ENCODE measurements around the gene TBC1D1.

Gene TBC1D1

GRCh38 chr4:38094419-38094818, 203.5 kb downstream of the TBC1D1 start:
- no peak overlapping the region for H3K4me3 ChIP-seq (ENCODE audit: low read depth, low read length)
- no peak for TF ChIP-seq CTCF (IDR thresholded peaks at IDR 0.05; ENCODE audit: borderline replicate concordance, insufficient read depth, low read depth, low read length)

GRCh38 chr4:38095691-38096090, 204.8 kb downstream of the TBC1D1 start:
- no peak for TF ChIP-seq CTCF (IDR thresholded peaks at IDR 0.05; ENCODE audit: borderline replicate concordance, insufficient read depth, low read depth, low read length)
- H3K4me3 ChIP-seq (ENCODE audit: low read depth, low read length), result no peak overlapping the region

- no peak for TF ChIP-seq CTCF (IDR thresholded peaks at IDR 0.05; ENCODE audit: borderline replicate concordance, insufficient read depth, low read depth, low read length)
- H3K4me3 ChIP-seq (ENCODE audit: low read depth, low read length), result no peak overlapping the region
Observed at GRCh38 chr4:38097818-38098217, 206.9 kb downstream of the TBC1D1 start.

GRCh38 chr4:38099020-38099600, 208.2 kb downstream of the TBC1D1 start:
- TF ChIP-seq CTCF (IDR thresholded peaks at IDR 0.05; ENCODE audit: borderline replicate concordance, insufficient read depth, low read depth, low read length), result no peak

GRCh38 chr4:38099908-38100407, 209.1 kb downstream of the TBC1D1 start:
- H3K4me3 ChIP-seq (ENCODE audit: low read depth, low read length), result no peak overlapping the region
- TF ChIP-seq CTCF (IDR thresholded peaks at IDR 0.05; ENCODE audit: borderline replicate concordance, insufficient read depth, low read depth, low read length), result no peak

More at GRCh38 chr4:38099020-38099600, 208.2 kb downstream of the TBC1D1 start:
- no peak overlapping the region for H3K4me3 ChIP-seq (ENCODE audit: low read depth, low read length)

GRCh38 chr4:38100474-38101255, 209.8 kb downstream of the TBC1D1 start:
- H3K4me3 ChIP-seq (ENCODE audit: low read depth, low read length), result no peak overlapping the region
- no peak for TF ChIP-seq CTCF (IDR thresholded peaks at IDR 0.05; ENCODE audit: borderline replicate concordance, insufficient read depth, low read depth, low read length)

GRCh38 chr4:38101563-38101962, 210.7 kb downstream of the TBC1D1 start:
- H3K4me3 ChIP-seq (ENCODE audit: low read depth, low read length), result no peak overlapping the region
- TF ChIP-seq CTCF (IDR thresholded peaks at IDR 0.05; ENCODE audit: borderline replicate concordance, insufficient read depth, low read depth, low read length), result no peak

Measured in GM12875 (cell line).